IMR-90 (cell line): ENCODE measurements around the gene CLDN25. TPM values are rescaled to one million over a fixed set of nuclear protein-coding genes. Genes with fewer than 3 reads are reported as not detected.

Experiments used
- ATAC-seq: fragments of 200-7000 bp; cut with Tn5 transposase; 2 replicates; pipeline ENCODE4 v1.9.1; 2020; ENCODE audit warnings: low read depth, mild to moderate bottlenecking, moderate library complexity
- BruUV-seq: library from RNA; stranded (reverse); fragments of 400-500 nt; replicated peaks from 2 replicates; lab custom pipeline; 2021; lab: Mats Ljungman, UMichigan
- CTCF ChIA-PET: fragments of 300-600 bp; formaldehyde crosslinking; extraction: SDS; loops from one replicate; lab custom pipeline; 2021; ENCODE audit warnings: antibody characterized with exemption; lab: Yijun Ruan, JAX
- POLR2A ChIA-PET: fragments of 300-600 bp; sonication (Branson Sonifier 250); formaldehyde crosslinking; loops from one replicate; lab custom pipeline; 2022; ENCODE audit warnings: antibody characterized with exemption; ENCODE audit not compliant: unreplicated experiment; lab: Charles Lee
- DNase-seq: peaks from one replicate; pipeline ENCODE4 v3.0.0; 2013
- H2AFZ ChIP-seq: replicated peaks from 2 replicates; pipeline ENCODE3; 2013; ENCODE audit warnings: low read length, mild to moderate bottlenecking; ENCODE audit not compliant: poor library complexity
- H2AK5ac ChIP-seq: 2 replicates; pipeline ENCODE4 v1.6.1; 2013; ENCODE audit warnings: low read depth, low read length, inconsistent platforms
- H2AK9ac ChIP-seq: replicated peaks from 2 replicates; pipeline ENCODE3; 2013; ENCODE audit warnings: mild to moderate bottlenecking, low read depth, low read length, moderate library complexity; ENCODE audit not compliant: poor library complexity
- H2BK120ac ChIP-seq: 2 replicates; pipeline ENCODE4 v1.6.1; 2013; ENCODE audit warnings: low read depth, low read length, inconsistent platforms
- H2BK15ac ChIP-seq: 3 replicates; pipeline ENCODE4 v1.6.1; 2013; ENCODE audit warnings: low read depth, low read length, inconsistent platforms
- H2BK20ac ChIP-seq: 2 replicates; pipeline ENCODE4 v1.6.1; 2013; ENCODE audit warnings: low read depth, mild to moderate bottlenecking, inconsistent platforms, low read length, moderate library complexity
- H2BK5ac ChIP-seq: 2 replicates; pipeline ENCODE4 v1.6.1; 2013; ENCODE audit warnings: mild to moderate bottlenecking, low read depth, low read length, inconsistent platforms; ENCODE audit not compliant: poor library complexity, severe bottlenecking
- H3K14ac ChIP-seq: replicated peaks from 2 replicates; pipeline ENCODE4 v1.6.1; 2013; ENCODE audit warnings: low read depth, low read length, inconsistent platforms
- H3K18ac ChIP-seq: 2 replicates; pipeline ENCODE4 v1.6.1; 2013; ENCODE audit warnings: low read depth, low read length, control low read depth
- H3K23ac ChIP-seq: 2 replicates; pipeline ENCODE4 v1.6.1; 2013; ENCODE audit warnings: low read depth, low read length, inconsistent platforms
- H3K27ac ChIP-seq: 2 replicates; pipeline ENCODE4 v1.5.1; 2013; ENCODE audit warnings: mild to moderate bottlenecking, control low read depth, low read length; ENCODE audit not compliant: insufficient read depth
- H3K27me3 ChIP-seq: 2 replicates; pipeline ENCODE4 v1.6.1; 2013; ENCODE audit warnings: low read length; ENCODE audit not compliant: control insufficient read depth, insufficient read depth
- H3K36me3 ChIP-seq: 2 replicates; pipeline ENCODE4 v1.6.1; 2013; ENCODE audit warnings: low read length, mixed read lengths; ENCODE audit not compliant: control insufficient read depth, insufficient read depth
- H3K4ac ChIP-seq: 2 replicates; pipeline ENCODE4 v1.6.1; 2013; ENCODE audit warnings: low read depth, low read length, inconsistent platforms
- H3K4me1 ChIP-seq: 2 replicates; pipeline ENCODE4 v1.6.1; 2013; ENCODE audit warnings: low read length, mixed read lengths; ENCODE audit not compliant: control insufficient read depth, insufficient read depth
- H3K4me2 ChIP-seq: 2 replicates; pipeline ENCODE4 v1.6.1; 2013; ENCODE audit warnings: low read depth, mild to moderate bottlenecking, control low read depth, low read length, moderate library complexity
- H3K4me3 ChIP-seq: 2 replicates; pipeline ENCODE4 v1.5.1; 2013; ENCODE audit warnings: low read depth, mild to moderate bottlenecking, control low read depth, low read length, moderate library complexity; ENCODE audit not compliant: insufficient read depth
- H3K56ac ChIP-seq: 2 replicates; pipeline ENCODE4 v1.6.1; 2013; ENCODE audit warnings: low read length, inconsistent platforms; ENCODE audit not compliant: insufficient read depth; ENCODE audit errors: extremely low read depth
- H3K79me1 ChIP-seq, 2 experiments: 2 replicates each; pipeline ENCODE4 v1.6.1; 2013; ENCODE audit warnings: low read length in 2 of 2, inconsistent platforms in 1 of 2, low read depth in 1 of 2
- H3K9ac ChIP-seq: 2 replicates; pipeline ENCODE4 v1.6.1; 2013; ENCODE audit warnings: low read depth, low read length, control low read depth
- H3K9me1 ChIP-seq: 2 replicates; pipeline ENCODE4 v1.6.1; 2013; ENCODE audit warnings: low read length, inconsistent platforms; ENCODE audit not compliant: insufficient read depth
- H3K9me3 ChIP-seq: 2 replicates; pipeline ENCODE4 v1.6.1; 2013; ENCODE audit warnings: low read length; ENCODE audit not compliant: control insufficient read depth, insufficient read depth
- H4K20me1 ChIP-seq: 2 replicates; pipeline ENCODE4 v1.6.1; 2013; ENCODE audit warnings: low read length, inconsistent platforms; ENCODE audit not compliant: insufficient read depth
- H4K5ac ChIP-seq: 2 replicates; pipeline ENCODE4 v1.6.1; 2013; ENCODE audit warnings: mild to moderate bottlenecking, low read depth, low read length, control low read depth
- H4K8ac ChIP-seq, 2 experiments: 2 replicates each; pipeline ENCODE4 v1.6.1; 2013; ENCODE audit warnings: low read depth in 2 of 2, low read length in 2 of 2, control low read depth in 1 of 2, inconsistent platforms in 1 of 2
- H4K91ac ChIP-seq: 2 replicates; pipeline ENCODE4 v1.6.1; 2013; ENCODE audit warnings: low read depth, low read length, inconsistent platforms; ENCODE audit not compliant: insufficient read depth
- BHLHE40 ChIP-seq: fragments of 150-350 bp; IDR thresholded peaks from 2 replicates; pipeline ENCODE4 v1.6.1; 2016; ENCODE audit warnings: mild to moderate bottlenecking, low read depth, low read length
- CEBPB ChIP-seq: IDR thresholded peaks from 2 replicates; pipeline ENCODE4 v1.6.1; 2012; ENCODE audit warnings: low read depth, low read length, improper control_type of control experiment
- CHD1 ChIP-seq: IDR thresholded peaks from 2 replicates; pipeline ENCODE4 v1.6.1; 2012; ENCODE audit warnings: low read depth, low read length, improper control_type of control experiment
- FOS ChIP-seq: fragments of 150-350 bp; IDR thresholded peaks from 2 replicates; pipeline ENCODE4 v1.6.1; 2016; ENCODE audit warnings: low read depth, low read length
- MAFK ChIP-seq: IDR thresholded peaks from 2 replicates; pipeline ENCODE4 v1.6.1; 2012; ENCODE audit warnings: low read depth, low read length, improper control_type of control experiment
- MXI1 ChIP-seq: IDR thresholded peaks from 2 replicates; pipeline ENCODE4 v1.6.1; 2012; ENCODE audit warnings: low read depth, mild to moderate bottlenecking, low read length, moderate library complexity, borderline replicate concordance
- POLR2A ChIP-seq: IDR thresholded peaks from 2 replicates; pipeline ENCODE4 v1.6.1; 2012; ENCODE audit warnings: mild to moderate bottlenecking, low read depth, low read length
- RCOR1 ChIP-seq: IDR thresholded peaks from 2 replicates; pipeline ENCODE4 v1.6.1; 2012; ENCODE audit warnings: mild to moderate bottlenecking, low read length, improper control_type of control experiment; ENCODE audit not compliant: insufficient replicate concordance
- RFX5 ChIP-seq: IDR thresholded peaks from 2 replicates; pipeline ENCODE4 v1.8.0; 2012; ENCODE audit warnings: low read depth, mild to moderate bottlenecking, low read length, moderate library complexity
- WGBS, 2 experiments: methylation state at CpG; one replicate each; pipeline versions ENCODE4 v1.1.5 to v1.1.7; 2013; ENCODE audit warnings: missing lambda C conversion rate in 2 of 2; ENCODE audit not compliant: insufficient read length in 1 of 2; ENCODE audit errors: extremely low coverage in 2 of 2; 5-methylcytosine and 5-hydroxymethylcytosine counted together
- dilution Hi-C: fragments of 300-500 bp; cut with HindIII; formaldehyde crosslinking; loops from one replicate; pipeline ENCODE4 v1.14.3; 2018; ENCODE audit warnings: low sequenced_read_pairs; ENCODE audit not compliant: unreplicated experiment
- in situ Hi-C: fragments of 300-500 bp; cut with MboI; formaldehyde crosslinking; loops from 3 replicates; pipeline ENCODE4 v1.14.3; 2019; ENCODE audit warnings: low sequenced_read_pairs, inconsistent platforms, mixed read lengths
- intact Hi-C: fragments of 100-400 bp; cut with micrococcal nuclease; formaldehyde crosslinking; loops from 2 replicates; pipeline ENCODE4 v1.10.0; 2022
- polyA plus RNA-seq, 3 experiments: library from polyadenylated mRNA; depleted of rRNA; stranded (reverse); fragments of >200 nt; gene quantifications; 2 replicates each; pipeline ENCODE4 v1.2.3, GENCODE V29; 2012; ENCODE audit warnings: low replicate concordance in 1 of 3
- total RNA-seq: library from RNA; depleted of rRNA; stranded (reverse); fragments of >200 nt; gene quantifications from 2 replicates; pipeline ENCODE4 v1.2.3, GENCODE V29; 2012
- TF ChIP-seq, protein P1 (sequence below): fragments of 150-350 bp; IDR thresholded peaks from 2 replicates; pipeline ENCODE4 v1.6.1; 2017; ENCODE audit warnings: mild to moderate bottlenecking, antibody characterized with exemption, low read length, low read depth
- TF ChIP-seq, protein P2 (sequence below): conservative IDR thresholded peaks from 2 replicates; pipeline ENCODE4 v1.5.1; 2012; ENCODE audit warnings: mild to moderate bottlenecking, low read depth, low read length, improper control_type of control experiment

Gene CLDN25
- total and polyA plus RNA-seq, 2 of the 4 experiments (the other 2 are of a cell fraction): not detected

DNA sequence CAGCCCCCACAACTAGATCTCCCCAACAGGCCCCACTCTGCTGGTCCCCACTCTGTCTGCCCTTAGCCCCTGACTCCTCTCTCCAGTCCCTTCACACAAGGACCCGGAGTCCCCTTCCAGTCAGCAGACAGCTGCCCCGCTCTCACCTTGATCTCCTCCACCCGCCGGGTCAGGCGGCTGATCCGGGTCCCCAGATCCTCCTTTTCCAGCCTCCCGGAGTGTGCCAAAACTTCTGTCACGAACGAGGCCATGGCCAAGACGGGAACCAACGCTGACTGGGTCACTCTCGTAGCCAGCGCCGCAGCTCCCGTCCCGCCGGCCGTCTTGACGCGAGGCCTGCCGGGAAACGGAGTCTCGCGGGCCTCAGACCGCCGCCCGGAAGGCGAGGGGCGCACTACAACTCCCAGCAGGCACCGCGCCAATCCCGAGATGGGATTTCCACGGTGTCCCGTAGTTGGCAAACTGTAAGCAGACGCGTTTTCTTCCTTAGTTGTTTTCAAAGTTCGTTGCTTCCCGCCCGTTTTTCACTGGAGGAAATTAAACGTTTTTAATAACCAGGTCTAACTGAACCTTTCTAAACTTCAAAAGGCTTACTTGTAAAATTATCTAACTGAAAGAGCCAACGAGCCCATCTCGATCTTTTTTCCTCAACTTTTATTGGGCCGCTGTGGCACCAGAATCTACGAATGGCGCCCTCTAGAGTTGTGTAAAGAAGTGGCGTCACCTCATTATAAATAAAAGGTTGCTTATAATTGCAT, 6.0 kb upstream of the CLDN25 start, which contains the start of gene ZW10:
TSS of gene ZW10 (minus strand) at position 277 of the 758 bp plus-strand sequence. CDS start at position 251, 26 bp downstream.
- ATAC-seq (peak; percentile 100), DNase-seq (peak; percentile 96)
- peak within 1 kb of the TSS; percentile 90 for H3K9ac ChIP-seq
- peak within 1 kb of the TSS; percentile 94 for H2AK9ac ChIP-seq
- peak within 1 kb of the TSS; percentile 15; the same call in 1 of the 2 replicates for H2BK120ac ChIP-seq
- CTCF ChIA-PET: interaction anchor here (0.8 to 1.2 kb wide), 2 partner anchors 26 to 1522 kb away, joined by 3 to 4 read pairs; no protein-coding TSS in a partner anchor
- H3K23ac ChIP-seq: peak within 1 kb of the TSS; percentile 39; the same call in 1 of the 2 replicates
- 0 out of 2 replicates have a peak within 1 kb of the TSS, but pooled peaks have one; percentile 44 for H4K5ac ChIP-seq
- H3K36me3 ChIP-seq: no peaks in the 10 kb centered on the region; the same call in 1 of the 2 replicates
- H3K79me1 ChIP-seq: peaks cover 6 to 23% of the 10 kb centered on the region in 2 experiments
- peak within 1 kb of the TSS; percentile 90 for H3K4me3 ChIP-seq
- peaks cover 3% of the 10 kb centered on the region for H3K27me3 ChIP-seq
- H3K9me1 ChIP-seq: no peaks in the 10 kb centered on the region
- peak within 1 kb of the TSS; percentile 82 for H2BK5ac ChIP-seq
- H3K4ac ChIP-seq: peak within 1 kb of the TSS; percentile 75
- H3K27ac ChIP-seq: peak within 1 kb of the TSS; percentile 72
- peak within 1 kb of the TSS; percentile 45 to 92; a peak in 3 of 4 replicates for H4K8ac ChIP-seq
- dilution Hi-C loops (no loop called here), in situ Hi-C loops (no loop called here), intact Hi-C loops (loop anchor here (1.0 kb wide), 1 partner anchor 489 kb away; no protein-coding TSS in a partner anchor)
- H3K9me3 ChIP-seq: no peaks in the 10 kb centered on the region
- POLR2A ChIA-PET: no interaction called here
- peak within 1 kb of the TSS; percentile 35; the same call in 1 of the 3 replicates for H2BK15ac ChIP-seq
- H4K20me1 ChIP-seq: no peaks in the 10 kb centered on the region
- TF ChIP-seq, protein P1, sequence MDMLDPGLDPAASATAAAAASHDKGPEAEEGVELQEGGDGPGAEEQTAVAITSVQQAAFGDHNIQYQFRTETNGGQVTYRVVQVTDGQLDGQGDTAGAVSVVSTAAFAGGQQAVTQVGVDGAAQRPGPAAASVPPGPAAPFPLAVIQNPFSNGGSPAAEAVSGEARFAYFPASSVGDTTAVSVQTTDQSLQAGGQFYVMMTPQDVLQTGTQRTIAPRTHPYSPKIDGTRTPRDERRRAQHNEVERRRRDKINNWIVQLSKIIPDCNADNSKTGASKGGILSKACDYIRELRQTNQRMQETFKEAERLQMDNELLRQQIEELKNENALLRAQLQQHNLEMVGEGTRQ: no peak
- TF ChIP-seq CHD1 (0 out of 2 replicates have a peak, but pooled peaks have one; percentile 36), MAFK (no peak), FOS (no peak), RFX5 (no peak), BHLHE40 (no peak), CEBPB (peak; percentile 29; the same call in 1 of the 2 replicates), MXI1 (peak; percentile 72; the same call in 1 of the 2 replicates), POLR2A (peak; percentile 61; the same call in 1 of the 2 replicates), RCOR1 (no peak)
- TF ChIP-seq, protein P2, sequence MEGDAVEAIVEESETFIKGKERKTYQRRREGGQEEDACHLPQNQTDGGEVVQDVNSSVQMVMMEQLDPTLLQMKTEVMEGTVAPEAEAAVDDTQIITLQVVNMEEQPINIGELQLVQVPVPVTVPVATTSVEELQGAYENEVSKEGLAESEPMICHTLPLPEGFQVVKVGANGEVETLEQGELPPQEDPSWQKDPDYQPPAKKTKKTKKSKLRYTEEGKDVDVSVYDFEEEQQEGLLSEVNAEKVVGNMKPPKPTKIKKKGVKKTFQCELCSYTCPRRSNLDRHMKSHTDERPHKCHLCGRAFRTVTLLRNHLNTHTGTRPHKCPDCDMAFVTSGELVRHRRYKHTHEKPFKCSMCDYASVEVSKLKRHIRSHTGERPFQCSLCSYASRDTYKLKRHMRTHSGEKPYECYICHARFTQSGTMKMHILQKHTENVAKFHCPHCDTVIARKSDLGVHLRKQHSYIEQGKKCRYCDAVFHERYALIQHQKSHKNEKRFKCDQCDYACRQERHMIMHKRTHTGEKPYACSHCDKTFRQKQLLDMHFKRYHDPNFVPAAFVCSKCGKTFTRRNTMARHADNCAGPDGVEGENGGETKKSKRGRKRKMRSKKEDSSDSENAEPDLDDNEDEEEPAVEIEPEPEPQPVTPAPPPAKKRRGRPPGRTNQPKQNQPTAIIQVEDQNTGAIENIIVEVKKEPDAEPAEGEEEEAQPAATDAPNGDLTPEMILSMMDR: peak; percentile 83
- no TSS peak for BruUV-seq
- WGBS, 2 experiments: 0% methylated on average over 15 of the region's 46 CpGs; no CpG with 5 or more reads in 1 of the 2 experiments
- peaks cover 2% of the 10 kb centered on the region; the same call in 1 of the 2 replicates for H3K4me1 ChIP-seq
- H4K91ac ChIP-seq: peak within 1 kb of the TSS; percentile 50; the same call in 1 of the 2 replicates
- peak within 1 kb of the TSS; percentile 90 for H3K4me2 ChIP-seq
- no peak within 1 kb of the TSS for H2AK5ac ChIP-seq
- H2BK20ac ChIP-seq: no peak within 1 kb of the TSS; the same call in 1 of the 2 replicates
- H2AFZ ChIP-seq: peak within 1 kb of the TSS; percentile 98
- peak within 1 kb of the TSS; percentile 84 for H3K56ac ChIP-seq
- H3K14ac ChIP-seq: peak within 1 kb of the TSS; percentile 85
- peak within 1 kb of the TSS; percentile 65; the same call in 1 of the 2 replicates for H3K18ac ChIP-seq
